ENCODE data around the gene DCUN1D4.

- TF ChIP-seq GATA2 (IDR thresholded peaks at IDR 0.05; ENCODE audit: low read depth, low read length), result peak; percentile 30; the same call in 1 of the 2 replicates
- no peak for TF ChIP-seq GATA3 (IDR thresholded peaks at IDR 0.05; ENCODE audit: low read depth, low read length)
These were observed 7.1 kb upstream of the DCUN1D4 start for GRCh38 chr4:51835855-51836254.

All from SH-SY5Y (cell line).